Right hindlimb (tissue), 1 donor: Measurements from ENCODE around the gene SF3A1.
"Not testable (repeated sequence)": the region's sequence is repeated elsewhere in the genome, so short reads cannot be mapped to it uniquely, and the experiment has no call there.

Experiments used
- DNase-seq: peaks from one replicate; pipeline ENCODE4 v3.0.0-alpha.2; 2018

The SF3A1 gene

GRCh38 chr22:30356449-30357235, at the start of gene SF3A1, which contains the start of gene CCDC157:
SF3A1 (minus strand) TSS chr22:30356894; CDS start chr22:30356792, 102 bp downstream.
CCDC157 (plus strand) TSS chr22:30357007; CDS start chr22:30366001, 8,994 bp downstream.
- peak; percentile 92 for DNase-seq

GRCh38 chr22:30406400-30406799, 49.7 kb upstream of the SF3A1 start:
- no peak for DNase-seq

GRCh38 chr22:30405731-30406130, 49.0 kb upstream of the SF3A1 start:
- DNase-seq, result no peak

DNA sequence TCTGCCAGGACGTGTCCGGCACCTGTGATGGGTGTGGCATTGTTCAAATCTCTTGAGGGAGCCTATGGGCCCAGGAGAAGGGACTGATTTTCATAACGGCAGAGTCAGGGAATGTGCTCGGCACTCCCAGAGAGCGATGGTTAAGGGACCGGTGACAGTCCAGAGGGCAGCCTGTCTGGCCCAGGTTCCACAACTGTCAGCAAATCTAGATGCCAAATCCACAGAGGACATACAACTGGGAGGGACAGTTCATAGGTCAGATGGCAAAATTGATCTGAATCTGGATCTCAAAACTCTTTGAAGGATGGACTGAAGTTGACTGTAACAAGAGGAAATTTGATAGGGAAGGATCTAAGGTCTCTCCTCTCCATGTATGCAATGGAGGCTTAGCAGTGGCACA, 47.6 kb upstream of the SF3A1 start:
- DNase-seq, result no peak

DNA sequence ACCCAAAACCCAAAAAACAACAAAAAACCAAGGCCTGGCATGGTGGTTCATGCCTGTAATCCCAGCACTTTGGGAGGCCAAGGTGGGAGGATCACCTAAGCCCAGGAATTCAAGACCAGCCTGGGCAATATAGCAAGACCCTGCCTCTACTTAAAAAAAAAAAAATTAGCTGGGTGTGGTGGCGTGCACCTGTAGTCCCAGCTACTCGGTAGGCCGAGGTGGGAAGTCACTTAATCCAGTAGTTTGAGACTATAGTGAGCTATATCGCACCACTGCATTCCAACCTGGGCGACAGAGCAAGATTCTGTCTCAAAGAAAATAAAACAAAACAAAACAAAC, 46.0 kb upstream of the SF3A1 start:
- DNase-seq, result not testable (repeated sequence)

- DNase-seq, result no peak
Observed at GRCh38 chr22:30402028-30402765, 45.5 kb upstream of the SF3A1 start.

- not testable (repeated sequence) for DNase-seq
Observed at GRCh38 chr22:30401024-30401423, 44.3 kb upstream of the SF3A1 start.

GRCh38 chr22:30400159-30400558, 43.5 kb upstream of the SF3A1 start:
- DNase-seq, result no peak

DNA sequence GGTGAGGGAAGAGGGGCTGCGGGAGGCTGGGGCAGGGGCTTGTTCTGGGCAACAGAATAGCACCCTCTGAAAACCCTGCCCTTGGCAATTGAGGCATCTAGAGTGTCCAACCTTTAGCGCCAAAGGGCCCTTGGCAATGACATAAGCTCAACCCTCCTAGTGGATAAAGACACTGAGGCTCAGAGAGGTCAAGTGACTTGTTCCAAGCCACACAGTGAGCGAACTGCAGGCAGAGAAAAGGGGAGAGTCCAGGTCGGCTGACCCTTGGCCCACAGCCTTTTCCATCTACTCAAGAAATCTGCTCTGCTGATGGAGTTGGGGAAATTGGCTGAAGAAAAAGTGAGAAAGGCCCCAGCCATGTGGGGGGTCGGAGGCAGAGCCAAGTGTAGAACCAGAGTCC, 43.0 kb upstream of the SF3A1 start:
- no peak for DNase-seq

GRCh38 chr22:30398685-30399680, 42.3 kb upstream of the SF3A1 start:
- DNase-seq, result no peak

DNA sequence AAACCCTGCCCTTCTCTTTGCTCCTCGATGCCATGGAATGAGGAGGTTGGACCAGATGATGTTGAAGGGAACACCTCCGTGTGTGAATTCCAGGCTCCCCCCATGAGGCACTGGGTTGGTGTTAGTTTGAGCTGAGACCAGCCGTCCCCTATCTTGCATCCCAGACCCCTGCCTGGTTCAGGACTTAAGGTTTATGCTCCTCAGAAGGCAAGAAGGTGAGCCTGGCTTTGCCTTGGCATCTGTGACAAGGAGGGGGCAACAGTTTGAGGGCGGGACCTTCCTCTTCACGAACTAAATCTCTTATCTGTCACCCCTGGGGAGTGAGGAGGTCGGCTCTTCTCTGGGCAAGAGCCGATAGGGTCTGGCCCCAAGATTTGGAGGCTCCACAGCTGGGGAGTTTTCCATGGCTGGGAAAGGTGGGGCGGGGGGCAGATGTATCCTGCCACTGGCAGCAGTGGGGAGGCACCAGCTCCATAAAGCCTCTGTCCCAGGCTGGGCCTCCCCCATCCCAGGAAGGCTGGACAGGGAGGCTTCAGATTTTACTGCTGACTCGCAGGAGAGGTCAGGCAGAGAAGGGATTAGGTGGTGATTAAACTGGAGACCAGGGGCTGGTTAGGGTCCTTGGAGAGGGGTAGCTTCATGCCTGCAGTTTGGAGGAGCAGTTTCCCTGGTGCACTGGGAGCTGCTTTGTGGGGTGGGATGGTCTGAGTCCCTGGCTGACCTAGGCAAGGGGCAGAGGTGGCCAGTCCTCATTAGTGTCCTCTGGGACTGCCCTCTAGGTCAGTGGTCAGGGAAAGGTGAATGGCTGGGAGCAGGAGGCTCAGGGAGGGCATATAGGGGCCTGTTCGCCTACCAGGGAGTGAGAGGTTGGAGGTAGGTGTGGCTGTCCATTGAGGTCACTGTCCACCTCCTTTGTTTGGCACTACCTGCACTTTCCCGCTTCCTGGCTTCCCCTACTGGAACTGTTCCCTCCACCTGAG, 41.3 kb upstream of the SF3A1 start:
- no peak for DNase-seq

GRCh38 chr22:30396871-30397655, 40.4 kb upstream of the SF3A1 start, which contains the start of gene SEC14L2:
SEC14L2 (plus strand) TSS chr22:30397018; CDS start chr22:30397117, 99 bp downstream.
- peak; percentile 76 for DNase-seq

DNA sequence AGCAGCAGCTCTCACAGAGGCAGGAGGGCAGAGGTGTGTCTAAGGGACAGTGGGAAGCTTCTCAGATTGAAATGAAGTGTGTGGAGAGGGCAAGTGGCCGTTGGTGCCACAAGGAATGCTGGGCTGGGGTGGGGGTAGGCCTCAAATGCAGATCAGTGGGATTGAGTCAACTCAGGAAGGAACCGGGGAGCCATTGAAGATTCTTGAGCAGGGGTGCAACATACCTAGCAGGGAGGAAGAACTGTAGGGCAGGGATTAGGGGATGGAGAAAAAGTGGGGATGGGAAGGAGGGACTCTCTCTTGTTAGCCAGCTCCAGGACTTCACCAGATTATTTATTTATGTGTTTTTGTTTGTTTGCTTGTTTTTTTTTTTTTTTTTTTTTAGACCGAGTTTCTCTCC, 37.2 kb upstream of the SF3A1 start:
- DNase-seq, result no peak

GRCh38 chr22:30393322-30393680, 36.6 kb upstream of the SF3A1 start:
- no peak for DNase-seq

DNA sequence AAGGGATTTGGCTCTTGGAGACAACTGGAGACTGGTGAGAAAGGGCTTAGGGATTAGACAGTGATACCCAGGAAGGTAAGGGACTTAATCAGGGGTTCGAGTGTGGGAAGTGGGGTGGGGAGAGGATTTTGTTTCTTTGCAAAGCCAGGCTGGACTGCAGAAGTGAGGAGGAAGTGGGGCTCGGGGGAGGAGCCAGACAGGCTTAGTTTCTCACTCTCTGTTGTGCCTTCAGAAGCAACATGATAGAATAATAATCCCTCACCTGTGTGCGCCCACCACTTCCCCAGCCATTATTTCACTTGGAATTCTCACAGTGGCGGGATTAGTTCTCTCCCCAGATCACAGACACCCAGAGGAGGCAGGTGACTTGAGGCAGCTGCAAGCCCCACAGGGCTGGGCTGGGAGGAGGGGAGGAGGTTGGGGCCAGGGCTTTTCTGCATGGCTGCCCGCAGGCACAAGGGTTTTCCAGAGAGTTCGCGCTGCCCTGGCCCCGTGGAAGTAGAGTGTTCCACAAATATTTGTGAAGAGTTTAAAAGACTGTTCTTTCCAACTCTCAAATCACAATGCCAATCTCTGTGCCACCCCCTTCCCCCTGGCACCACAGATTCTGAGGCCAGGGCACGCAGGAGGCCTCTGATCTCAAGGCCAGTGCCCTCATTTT, 36.1 kb upstream of the SF3A1 start:
- no peak for DNase-seq

- no peak for DNase-seq
Observed at GRCh38 chr22:30390974-30391691, 34.4 kb upstream of the SF3A1 start.

- peak; percentile 90 for DNase-seq
Observed at GRCh38 chr22:30386960-30387827, 30.5 kb upstream of the SF3A1 start, which contains the start of gene RNF215. RNF215 (minus strand) TSS chr22:30387411; CDS start chr22:30387313, 98 bp downstream.

DNA sequence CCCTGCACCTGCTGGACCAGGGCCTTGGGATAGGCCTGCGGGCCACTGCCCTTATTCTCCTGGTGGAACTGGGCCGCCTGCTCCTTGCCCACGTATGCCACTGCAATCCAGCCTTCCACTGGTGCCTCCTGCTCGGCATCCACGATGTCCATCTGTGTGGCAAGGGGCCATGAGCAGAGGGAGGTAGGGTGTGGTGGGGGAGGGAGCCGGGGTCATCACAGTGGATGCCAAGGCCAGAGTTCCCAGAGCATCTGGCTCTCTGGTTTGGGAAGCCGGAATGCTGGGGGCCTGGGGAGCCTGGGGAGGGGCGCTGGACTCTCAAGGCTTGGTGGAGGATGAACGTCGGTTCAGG, 29.9 kb upstream of the SF3A1 start:
- DNase-seq, result no peak
